GM06990 (cell line): ENCODE results near the gene PRPF6.

Experiments
- DNase-seq: peaks from one replicate; pipeline ENCODE4 v3.0.0-alpha.2; 2011; ENCODE audit not compliant: insufficient read length; ENCODE audit errors: extremely low read depth
- H3K27me3 ChIP-seq: replicated peaks from 2 replicates; pipeline ENCODE4 v1.6.0; 2011; ENCODE audit warnings: low read length; ENCODE audit not compliant: control insufficient read depth, insufficient read depth
- H3K36me3 ChIP-seq: 2 replicates; pipeline ENCODE4 v1.5.1; 2011; ENCODE audit warnings: low read length; ENCODE audit not compliant: control insufficient read depth, insufficient read depth
- H3K4me3 ChIP-seq: replicated peaks from 2 replicates; pipeline ENCODE4 v1.5.1; 2011; ENCODE audit warnings: low read depth, mild to moderate bottlenecking, control low read depth, low read length
- TF ChIP-seq, protein P1 (sequence below): IDR thresholded peaks from 2 replicates; pipeline ENCODE4 v1.5.1; 2011; ENCODE audit warnings: low read length, control low read depth, mild to moderate bottlenecking, inconsistent platforms; ENCODE audit not compliant: insufficient read depth, poor library complexity, severe bottlenecking

Gene PRPF6

DNA sequence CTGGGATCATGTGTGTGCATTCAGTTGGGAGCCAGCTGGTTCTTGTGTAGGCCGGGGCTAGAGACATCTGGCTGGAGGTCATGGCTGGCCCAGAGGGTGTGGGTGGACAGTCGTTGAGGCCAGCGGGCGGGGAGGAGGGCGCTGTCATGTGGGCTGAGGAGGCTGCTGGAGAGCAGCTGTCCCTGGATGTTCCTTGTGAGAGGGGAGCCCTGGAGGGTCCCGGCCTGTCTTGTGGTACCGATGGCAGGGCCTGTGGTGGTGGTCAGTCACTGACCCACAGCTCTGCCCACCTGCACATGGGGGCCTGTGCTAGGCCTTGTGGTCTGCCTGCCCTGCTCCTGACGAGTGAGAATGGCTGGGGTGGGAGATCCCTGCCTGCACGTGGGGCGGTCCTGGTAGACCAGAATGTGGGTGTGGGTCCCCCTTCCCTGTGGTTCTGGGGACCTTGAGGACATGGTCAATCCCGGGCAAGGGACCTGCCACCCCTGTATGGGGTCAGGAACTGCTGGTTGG lies 53.1 kb downstream of the PRPF6 start:
- no peak overlapping the region for H3K4me3 ChIP-seq
- no peak for DNase-seq
- TF ChIP-seq, protein P1, sequence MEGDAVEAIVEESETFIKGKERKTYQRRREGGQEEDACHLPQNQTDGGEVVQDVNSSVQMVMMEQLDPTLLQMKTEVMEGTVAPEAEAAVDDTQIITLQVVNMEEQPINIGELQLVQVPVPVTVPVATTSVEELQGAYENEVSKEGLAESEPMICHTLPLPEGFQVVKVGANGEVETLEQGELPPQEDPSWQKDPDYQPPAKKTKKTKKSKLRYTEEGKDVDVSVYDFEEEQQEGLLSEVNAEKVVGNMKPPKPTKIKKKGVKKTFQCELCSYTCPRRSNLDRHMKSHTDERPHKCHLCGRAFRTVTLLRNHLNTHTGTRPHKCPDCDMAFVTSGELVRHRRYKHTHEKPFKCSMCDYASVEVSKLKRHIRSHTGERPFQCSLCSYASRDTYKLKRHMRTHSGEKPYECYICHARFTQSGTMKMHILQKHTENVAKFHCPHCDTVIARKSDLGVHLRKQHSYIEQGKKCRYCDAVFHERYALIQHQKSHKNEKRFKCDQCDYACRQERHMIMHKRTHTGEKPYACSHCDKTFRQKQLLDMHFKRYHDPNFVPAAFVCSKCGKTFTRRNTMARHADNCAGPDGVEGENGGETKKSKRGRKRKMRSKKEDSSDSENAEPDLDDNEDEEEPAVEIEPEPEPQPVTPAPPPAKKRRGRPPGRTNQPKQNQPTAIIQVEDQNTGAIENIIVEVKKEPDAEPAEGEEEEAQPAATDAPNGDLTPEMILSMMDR = no peak
- H3K36me3 ChIP-seq = peaks cover 15% of the 10 kb centered on the region
- no peaks in the 10 kb centered on the region for H3K27me3 ChIP-seq

DNA sequence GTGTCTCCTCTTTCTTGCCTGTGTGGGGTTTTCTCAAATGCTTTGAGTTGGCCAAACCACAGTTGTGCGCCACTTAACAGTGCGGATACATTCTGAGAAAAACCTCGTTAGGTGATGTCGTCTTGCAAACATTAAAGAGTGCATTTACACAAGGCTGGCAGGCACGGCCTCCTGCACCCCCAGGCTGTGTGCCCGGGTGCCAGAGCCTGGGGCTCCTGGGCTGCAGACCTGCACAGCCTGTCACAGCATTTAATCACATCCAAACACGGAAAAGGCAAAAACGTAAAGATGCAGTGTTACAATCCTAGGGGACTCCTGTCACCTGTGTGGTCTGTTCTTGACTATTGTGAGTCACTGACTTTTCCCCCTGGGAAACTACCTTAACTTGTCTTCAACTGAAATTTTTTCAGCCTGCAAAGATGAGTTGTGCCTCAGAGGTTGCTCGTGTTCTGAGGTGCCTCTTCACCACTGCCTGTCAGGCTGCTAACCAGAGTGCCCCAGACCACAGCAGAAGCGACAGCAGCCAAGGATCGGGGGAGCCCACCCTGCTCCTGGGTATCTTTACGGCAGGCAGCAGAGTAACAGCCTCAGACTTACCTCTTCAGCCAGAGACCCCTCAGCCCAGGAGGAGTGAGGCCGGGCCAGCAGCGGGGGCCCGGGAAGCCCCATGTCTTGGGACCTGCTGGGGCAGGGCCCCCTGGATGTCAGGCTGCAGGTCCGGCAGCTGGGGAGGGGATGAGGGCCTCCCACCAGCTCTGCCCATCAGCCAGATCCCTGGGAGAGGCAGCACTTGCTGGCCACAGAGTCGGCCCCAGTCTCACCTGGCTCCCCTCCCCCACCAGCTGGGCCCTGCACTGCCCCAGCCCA lies 54.4 kb downstream of the PRPF6 start:
- H3K4me3 ChIP-seq = no peak overlapping the region
- H3K36me3 ChIP-seq = peaks cover 9% of the 10 kb centered on the region
- no peaks in the 10 kb centered on the region for H3K27me3 ChIP-seq
- peak; percentile 69 for DNase-seq
- TF ChIP-seq, protein P1 = no peak

DNA sequence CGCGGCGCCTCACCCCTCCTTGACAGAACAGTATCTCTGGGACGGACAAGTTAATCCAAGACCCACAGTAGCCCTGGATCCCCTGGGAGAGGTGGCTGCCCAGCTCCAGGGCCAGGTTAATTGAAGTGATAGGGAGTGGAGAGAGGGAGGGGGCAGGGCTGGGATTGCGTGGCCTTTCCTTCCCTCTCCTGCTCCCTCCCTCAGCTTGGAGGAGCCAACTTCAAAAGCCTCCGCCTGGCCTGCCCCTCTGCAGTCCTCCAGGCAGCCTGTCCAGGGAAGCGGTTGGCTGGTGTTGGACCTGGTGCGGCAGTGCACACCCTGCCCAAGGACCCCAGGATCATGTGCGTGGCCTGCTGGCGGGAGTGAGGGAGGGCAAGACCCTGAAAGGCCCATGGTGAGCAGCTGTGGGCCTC lies 55.0 kb downstream of the PRPF6 start, which contains the start of gene C20orf204:
C20orf204 (plus strand) TSS at position 250 of the 413 bp plus-strand sequence; CDS start at position 392, 142 bp downstream.
- no peak for DNase-seq
- TF ChIP-seq, protein P1 = no peak
- Histone ChIP-seq H3K4me3 (no peak within 1 kb of the TSS), H3K27me3 (no peaks in the 10 kb centered on the region), H3K36me3 (peaks cover 5% of the 10 kb centered on the region)

DNA sequence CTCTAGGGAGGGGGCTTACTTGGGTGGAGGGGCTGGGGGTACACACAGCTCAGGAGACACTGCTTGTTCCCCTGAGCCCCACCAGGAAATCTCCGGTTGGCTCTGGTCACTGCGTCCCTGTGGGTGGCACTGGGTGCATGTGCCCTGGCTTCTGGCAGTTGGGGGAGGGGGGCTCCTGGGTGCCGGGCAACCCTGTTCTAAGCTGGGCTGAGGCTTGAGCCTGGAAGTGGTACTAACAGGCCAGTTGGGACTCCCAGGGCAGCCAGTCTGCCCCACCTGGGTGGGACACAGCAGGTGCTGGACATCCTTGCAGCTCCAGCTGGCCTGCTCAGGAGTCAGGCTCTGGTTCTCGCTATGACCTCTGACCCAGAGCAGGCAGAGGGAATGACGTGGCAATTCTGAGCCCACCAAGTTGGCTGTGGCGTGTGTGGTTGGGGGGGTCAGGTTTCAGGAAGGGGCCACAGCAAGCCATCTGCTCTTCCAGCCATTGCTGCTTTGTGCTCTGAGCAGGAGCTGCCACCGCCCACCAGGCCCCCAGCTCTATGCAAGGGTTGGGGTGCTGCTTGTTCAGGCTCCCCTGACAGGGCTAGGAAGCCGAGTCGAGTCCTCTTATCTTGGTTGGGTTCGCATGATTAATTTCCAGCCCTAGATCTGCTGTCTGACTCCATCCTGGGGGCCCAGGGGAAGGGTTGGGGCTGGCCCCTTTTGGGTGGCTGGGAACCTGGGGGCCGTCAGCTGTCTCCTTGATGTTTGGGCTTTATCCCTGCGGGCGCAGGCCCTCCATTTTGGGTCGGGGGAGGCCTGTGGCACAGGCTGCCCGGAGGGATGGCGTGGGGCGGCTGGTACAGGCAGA lies 55.6 kb downstream of the PRPF6 start:
- Histone ChIP-seq H3K4me3 (no peak overlapping the region), H3K36me3 (peaks cover 5% of the 10 kb centered on the region), H3K27me3 (no peaks in the 10 kb centered on the region)
- peak; percentile 56 for DNase-seq
- TF ChIP-seq, protein P1 = no peak

DNA sequence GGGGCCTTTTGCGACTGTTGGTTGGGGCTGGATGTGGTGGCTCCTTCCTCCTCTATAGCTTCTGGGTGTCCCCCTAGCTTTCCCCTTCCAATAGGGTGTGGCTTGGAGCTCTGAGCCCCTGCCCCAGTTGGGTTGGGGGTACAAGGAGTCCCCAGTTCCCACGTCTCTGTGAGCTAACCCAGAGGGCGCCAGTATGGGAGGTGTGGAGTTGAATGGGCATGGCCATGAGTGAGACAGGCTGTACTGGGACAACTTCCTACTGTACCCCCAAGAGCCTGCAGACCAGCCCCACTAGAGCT lies 56.2 kb downstream of the PRPF6 start:
- DNase-seq = no peak
- no peaks in the 10 kb centered on the region for H3K27me3 ChIP-seq
- H3K4me3 ChIP-seq = no peak overlapping the region
- peaks cover 5% of the 10 kb centered on the region for H3K36me3 ChIP-seq
- TF ChIP-seq, protein P1 = no peak
